ENCODE results near the gene AGBL4. TPM values are rescaled to one million over a fixed set of nuclear protein-coding genes. Genes with fewer than 3 reads are reported as not detected.

Gene AGBL4
- total RNA-seq, 1 donor from 2014 or later: not detected

DNA sequence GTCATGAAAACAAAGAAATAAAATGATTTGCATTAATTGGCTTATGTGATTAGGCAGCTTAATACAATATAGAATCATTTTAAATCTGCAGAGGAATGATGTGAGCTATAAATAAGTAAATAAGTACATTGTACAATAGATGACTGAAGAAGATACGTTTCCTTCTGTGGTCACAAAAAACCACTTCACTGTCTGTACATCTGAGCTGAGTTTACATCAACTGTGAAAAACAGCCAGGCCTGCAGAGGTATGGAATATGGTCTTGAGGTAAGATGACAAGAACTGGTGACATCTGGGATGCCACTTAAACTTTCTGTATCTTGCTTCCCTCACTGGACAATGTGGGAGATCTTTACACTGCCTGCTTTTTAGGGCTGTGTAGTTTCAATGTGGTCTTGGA is 1117.0 kb downstream of the AGBL4 start:
- no peak for TF ChIP-seq CTCF (IDR thresholded peaks at IDR 0.05)
- H3K4me1 Mint-ChIP-seq (ENCODE audit: unreplicated experiment): no peaks in the 10 kb centered on the region
- H3K27ac Mint-ChIP-seq (ENCODE audit: unreplicated experiment): no peak overlapping the region
- no peak for DNase-seq (ENCODE audit: extremely low spot score, unreplicated experiment)
- H3K36me3 Mint-ChIP-seq (ENCODE audit: unreplicated experiment): no peaks in the 10 kb centered on the region
- no peaks in the 10 kb centered on the region for H3K27me3 Mint-ChIP-seq (ENCODE audit: unreplicated experiment)
- no peaks in the 10 kb centered on the region for H3K9me3 Mint-ChIP-seq (ENCODE audit: unreplicated experiment)
- H3K4me3 Mint-ChIP-seq (ENCODE audit: unreplicated experiment): no peak overlapping the region

GRCh38 chr1:48906164-48906563 is 1117.6 kb downstream of the AGBL4 start:
- Mint-ChIP-seq H3K36me3 (ENCODE audit: unreplicated experiment) (no peaks in the 10 kb centered on the region), H3K27me3 (ENCODE audit: unreplicated experiment) (no peaks in the 10 kb centered on the region), H3K4me1 (ENCODE audit: unreplicated experiment) (no peaks in the 10 kb centered on the region), H3K27ac (ENCODE audit: unreplicated experiment) (no peak overlapping the region), H3K4me3 (ENCODE audit: unreplicated experiment) (no peak overlapping the region), H3K9me3 (ENCODE audit: unreplicated experiment) (no peaks in the 10 kb centered on the region)
- no peak for TF ChIP-seq CTCF (IDR thresholded peaks at IDR 0.05)
- DNase-seq (ENCODE audit: extremely low spot score, unreplicated experiment): no peak

DNA sequence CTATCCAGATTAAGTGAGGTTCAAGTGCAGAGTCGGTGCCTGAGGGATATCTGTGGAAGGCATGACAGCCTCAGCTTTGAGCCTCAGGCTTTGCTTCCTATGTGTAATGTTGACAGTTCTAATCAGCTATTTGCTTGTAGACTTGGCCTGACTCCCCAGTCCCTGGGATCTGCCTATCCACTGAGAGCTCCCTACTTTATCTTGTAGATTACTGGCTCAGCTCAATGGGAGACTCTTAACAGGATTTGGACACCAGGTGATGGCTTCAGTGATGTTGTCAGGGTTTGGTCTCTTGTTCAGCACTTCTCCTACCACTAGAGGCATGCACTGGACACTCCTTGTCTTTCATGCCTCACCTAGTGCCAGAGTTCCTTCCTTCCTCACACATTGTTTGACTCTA is 1120.5 kb downstream of the AGBL4 start:
- H3K4me1 Mint-ChIP-seq (ENCODE audit: unreplicated experiment): no peaks in the 10 kb centered on the region
- H3K4me3 Mint-ChIP-seq (ENCODE audit: unreplicated experiment): no peak overlapping the region
- H3K27ac Mint-ChIP-seq (ENCODE audit: unreplicated experiment): no peak overlapping the region
- TF ChIP-seq CTCF (IDR thresholded peaks at IDR 0.05): no peak
- no peaks in the 10 kb centered on the region for H3K36me3 Mint-ChIP-seq (ENCODE audit: unreplicated experiment)
- no peak for DNase-seq (ENCODE audit: extremely low spot score, unreplicated experiment)
- H3K27me3 Mint-ChIP-seq (ENCODE audit: unreplicated experiment): no peaks in the 10 kb centered on the region
- H3K9me3 Mint-ChIP-seq (ENCODE audit: unreplicated experiment): peaks cover 3% of the 10 kb centered on the region

GRCh38 chr1:48898894-48899293 is 1124.9 kb downstream of the AGBL4 start:
- no peak for DNase-seq (ENCODE audit: extremely low spot score, unreplicated experiment)
- no peak overlapping the region for H3K4me3 Mint-ChIP-seq (ENCODE audit: unreplicated experiment)

DNA sequence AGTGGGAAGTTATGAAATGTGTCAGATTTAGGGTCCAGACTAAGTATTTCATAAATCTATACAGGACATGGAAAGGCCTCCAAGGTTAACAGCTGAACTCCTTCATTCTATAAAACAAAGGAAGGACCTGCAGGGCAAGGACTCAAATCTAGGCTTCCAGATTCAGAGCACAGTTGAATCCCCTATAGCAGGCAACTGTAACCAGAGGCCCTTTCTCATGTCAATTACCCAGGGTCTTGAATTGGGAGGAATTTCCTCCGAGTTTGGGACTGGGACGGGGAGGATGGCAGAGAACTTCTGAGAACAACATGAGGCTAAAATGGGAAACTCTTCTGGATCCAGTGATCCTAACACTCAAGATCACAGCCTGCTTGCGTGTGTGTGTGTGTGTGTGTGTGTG is 1134.1 kb downstream of the AGBL4 start:
- H3K27me3 Mint-ChIP-seq (ENCODE audit: unreplicated experiment): no peaks in the 10 kb centered on the region
- TF ChIP-seq CTCF (IDR thresholded peaks at IDR 0.05): no peak
- no peak overlapping the region for H3K27ac Mint-ChIP-seq (ENCODE audit: unreplicated experiment)
- H3K9me3 Mint-ChIP-seq (ENCODE audit: unreplicated experiment): no peaks in the 10 kb centered on the region
- H3K4me1 Mint-ChIP-seq (ENCODE audit: unreplicated experiment): no peaks in the 10 kb centered on the region
- no peak for DNase-seq (ENCODE audit: extremely low spot score, unreplicated experiment)
- H3K36me3 Mint-ChIP-seq (ENCODE audit: unreplicated experiment): no peaks in the 10 kb centered on the region
- H3K4me3 Mint-ChIP-seq (ENCODE audit: unreplicated experiment): no peak overlapping the region

More at GRCh38 chr1:48898894-48899293, 1124.9 kb downstream of the AGBL4 start:
- H3K27me3 Mint-ChIP-seq (ENCODE audit: unreplicated experiment): no peaks in the 10 kb centered on the region
- TF ChIP-seq CTCF (IDR thresholded peaks at IDR 0.05): no peak
- no peak overlapping the region for H3K27ac Mint-ChIP-seq (ENCODE audit: unreplicated experiment)
- no peaks in the 10 kb centered on the region for H3K36me3 Mint-ChIP-seq (ENCODE audit: unreplicated experiment)
- H3K9me3 Mint-ChIP-seq (ENCODE audit: unreplicated experiment): peaks cover 20% of the 10 kb centered on the region
- H3K4me1 Mint-ChIP-seq (ENCODE audit: unreplicated experiment): no peaks in the 10 kb centered on the region

All from osteocyte (in vitro differentiated cells).